HPDE6-E6E7 (cell line): Measurements from ENCODE around the gene TBC1D17.

Experiments
- DNase-seq: peaks from one replicate; pipeline ENCODE4 v3.0.0; 2011; ENCODE audit warnings: missing footprints; ENCODE audit errors: extremely low spot score

TBC1D17 gene

GRCh38 chr19:49861541-49862378 lies 15.7 kb upstream of the TBC1D17 start:
- DNase-seq = no peak

GRCh38 chr19:49862391-49863253 lies 14.9 kb upstream of the TBC1D17 start:
- no peak for DNase-seq

GRCh38 chr19:49863254-49863934 lies 14.1 kb upstream of the TBC1D17 start:
- no peak for DNase-seq

- DNase-seq = no peak
These were observed 13.6 kb upstream of the TBC1D17 start for GRCh38 chr19:49863935-49864320.

GRCh38 chr19:49864890-49865289 lies 12.6 kb upstream of the TBC1D17 start:
- DNase-seq = no peak

GRCh38 chr19:49866933-49867782 lies 10.3 kb upstream of the TBC1D17 start, which contains the start of gene PNKP:
PNKP (minus strand) TSS chr19:49867576; CDS start chr19:49867204, 372 bp downstream.
- DNase-seq = peak; percentile 81

GRCh38 chr19:49869009-49869483 lies 8.5 kb upstream of the TBC1D17 start:
- no peak for DNase-seq

- peak; percentile 97 for DNase-seq
These were observed 7.8 kb upstream of the TBC1D17 start for GRCh38 chr19:49869484-49870308.

GRCh38 chr19:49870309-49870901 lies 7.1 kb upstream of the TBC1D17 start:
- DNase-seq = no peak

GRCh38 chr19:49871349-49871985 lies 6.0 kb upstream of the TBC1D17 start:
- DNase-seq = no peak

GRCh38 chr19:49872245-49873128 lies 5.0 kb upstream of the TBC1D17 start:
- no peak for DNase-seq

GRCh38 chr19:49873129-49873521 lies 4.4 kb upstream of the TBC1D17 start:
- no peak for DNase-seq

GRCh38 chr19:49873834-49874233 lies 3.7 kb upstream of the TBC1D17 start:
- no peak for DNase-seq

- DNase-seq = no peak
These were observed 2.9 kb upstream of the TBC1D17 start for GRCh38 chr19:49874503-49875157.

GRCh38 chr19:49875177-49875576 lies 2.3 kb upstream of the TBC1D17 start:
- no peak for DNase-seq

GRCh38 chr19:49875857-49876421 lies 1.6 kb upstream of the TBC1D17 start:
- no peak for DNase-seq

GRCh38 chr19:49876422-49877019 lies 981 bp upstream of the TBC1D17 start:
- DNase-seq = no peak
